Activated T-cell treated with anti-CD3 and anti-CD28 coated beads for 1 hour (primary cell): Measurements from ENCODE around the gene ZNF865.

Source experiments
- DNase-seq: peaks from one replicate; pipeline ENCODE4 v3.0.0-alpha.2; 2020; ENCODE audit warnings: low read depth

ZNF865 gene

DNA sequence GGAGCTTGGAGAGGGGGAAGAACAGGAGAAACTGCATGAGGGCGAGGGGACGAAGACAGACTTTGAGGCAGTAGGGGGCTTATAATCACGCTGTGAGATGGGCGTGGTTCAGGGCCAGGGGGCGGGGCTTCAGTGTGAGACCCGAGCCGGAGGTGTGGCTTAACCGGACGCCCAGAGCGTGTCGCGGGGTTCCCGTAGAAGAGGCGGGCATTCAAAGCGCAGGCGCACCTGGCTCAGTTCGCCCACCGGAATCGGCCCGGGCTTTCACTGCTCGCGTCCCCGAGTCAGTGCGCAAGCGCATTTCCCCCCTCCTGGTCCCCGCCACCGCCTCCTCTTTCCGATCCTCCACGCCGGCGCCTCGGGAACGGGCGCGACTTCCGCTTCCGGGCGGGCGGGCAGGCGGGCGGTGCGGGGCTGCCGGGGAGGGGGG lies 225 bp upstream of the ZNF865 start:
- DNase-seq = peak; percentile 97

- DNase-seq = no peak
These were observed 982 bp downstream of the ZNF865 start for GRCh38 chr19:55606471-55606787.

DNA sequence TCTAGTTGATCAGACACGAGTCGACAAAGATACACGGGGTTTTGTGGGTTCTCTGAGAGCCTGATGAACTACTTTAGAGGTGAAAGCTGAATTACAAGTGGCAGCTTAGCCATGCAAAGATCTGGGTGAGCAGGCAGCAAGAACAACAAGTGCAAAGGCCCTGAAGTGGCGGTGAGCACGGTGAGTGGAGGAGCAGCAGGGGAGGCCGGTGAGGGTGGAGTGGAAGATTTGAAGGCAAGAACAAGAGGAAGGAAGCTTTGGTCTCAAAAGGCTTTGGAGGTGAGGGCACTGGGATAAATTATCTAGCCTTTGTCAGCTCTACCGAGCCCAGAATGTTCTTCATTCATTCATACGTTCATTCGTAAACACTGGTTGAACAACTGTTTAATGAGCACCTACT lies 1.4 kb downstream of the ZNF865 start:
- no peak for DNase-seq

GRCh38 chr19:55609326-55609725 lies 3.9 kb downstream of the ZNF865 start:
- DNase-seq = no peak

GRCh38 chr19:55611300-55611982 lies 6.0 kb downstream of the ZNF865 start:
- no peak for DNase-seq

DNA sequence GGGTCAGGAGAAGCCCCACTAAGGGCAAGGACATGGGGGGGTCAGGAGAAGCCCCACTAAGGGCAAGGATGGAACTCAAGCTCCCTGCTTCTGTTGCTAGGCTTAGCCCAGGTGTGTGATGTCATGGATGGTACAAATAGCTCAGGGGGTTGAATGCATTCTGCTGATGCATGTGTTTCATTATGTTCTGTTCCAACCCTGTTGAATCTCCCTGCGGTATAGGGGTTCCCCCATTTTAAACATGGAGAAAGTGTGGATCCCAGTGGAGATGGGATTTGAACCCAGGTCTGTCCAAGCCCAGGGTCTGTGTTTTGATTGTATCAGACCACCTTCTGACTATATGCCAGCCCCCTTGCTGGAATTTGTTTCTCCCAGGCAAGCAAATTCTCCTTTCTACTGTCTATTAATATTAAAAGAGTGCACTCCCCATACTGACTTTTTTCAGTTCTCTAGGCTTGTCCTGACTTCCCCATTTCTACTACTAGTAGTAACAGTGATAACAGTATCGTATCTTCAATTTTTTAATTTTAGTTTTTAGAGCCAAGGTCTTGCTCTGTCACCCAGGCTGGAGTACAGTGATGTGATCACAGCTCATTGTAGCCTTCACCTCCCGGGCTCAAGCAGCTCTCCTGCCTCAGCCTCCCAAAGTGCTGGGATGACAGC lies 6.7 kb downstream of the ZNF865 start:
- no peak for DNase-seq

DNA sequence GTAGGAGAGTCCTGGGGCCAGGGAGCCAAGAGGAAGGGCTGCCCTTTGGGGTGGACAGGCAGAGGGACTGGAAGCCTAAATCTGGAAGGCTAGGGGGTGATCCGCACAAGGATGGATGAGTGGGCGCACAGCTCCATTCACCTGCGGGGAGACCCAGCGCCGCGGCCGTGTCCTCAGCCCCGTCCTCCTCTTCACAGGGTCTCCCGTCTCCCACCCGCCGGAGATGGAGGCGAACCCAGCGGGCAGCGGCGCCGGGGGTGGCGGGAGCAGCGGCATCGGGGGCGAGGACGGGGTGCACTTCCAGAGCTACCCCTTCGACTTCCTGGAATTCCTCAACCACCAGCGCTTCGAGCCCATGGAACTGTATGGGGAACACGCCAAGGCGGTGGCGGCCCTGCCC lies 7.9 kb downstream of the ZNF865 start:
- DNase-seq = no peak

DNA sequence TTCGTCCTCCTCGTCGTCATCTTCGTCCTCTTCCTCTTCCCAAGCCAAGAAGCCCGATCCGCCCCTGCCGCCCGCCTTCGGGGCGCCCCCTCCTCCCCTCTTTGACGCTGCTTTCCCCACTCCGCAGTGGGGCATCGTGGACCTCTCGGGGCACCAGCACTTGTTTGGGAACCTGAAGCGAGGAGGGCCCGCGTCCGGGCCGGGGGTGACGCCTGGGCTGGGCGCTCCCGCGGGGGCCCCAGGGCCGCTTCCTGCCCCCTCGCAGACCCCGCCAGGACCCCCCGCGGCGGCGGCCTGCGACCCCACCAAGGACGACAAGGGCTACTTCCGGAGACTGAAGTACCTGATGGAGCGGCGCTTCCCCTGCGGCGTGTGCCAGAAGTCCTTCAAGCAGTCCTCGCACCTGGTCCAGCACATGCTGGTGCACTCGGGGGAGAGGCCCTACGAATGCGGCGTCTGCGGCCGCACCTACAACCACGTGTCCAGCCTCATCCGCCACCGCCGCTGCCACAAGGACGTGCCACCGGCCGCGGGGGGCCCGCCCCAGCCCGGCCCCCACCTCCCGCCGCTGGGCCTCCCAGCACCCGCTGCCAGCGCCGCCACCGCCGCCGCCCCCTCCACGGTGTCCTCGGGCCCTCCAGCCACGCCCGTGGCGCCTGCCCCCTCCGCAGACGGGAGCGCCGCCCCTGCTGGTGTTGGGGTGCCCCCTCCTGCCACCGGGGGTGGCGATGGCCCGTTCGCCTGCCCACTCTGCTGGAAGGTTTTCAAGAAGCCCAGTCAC lies 8.7 kb downstream of the ZNF865 start:
- DNase-seq = no peak

DNA sequence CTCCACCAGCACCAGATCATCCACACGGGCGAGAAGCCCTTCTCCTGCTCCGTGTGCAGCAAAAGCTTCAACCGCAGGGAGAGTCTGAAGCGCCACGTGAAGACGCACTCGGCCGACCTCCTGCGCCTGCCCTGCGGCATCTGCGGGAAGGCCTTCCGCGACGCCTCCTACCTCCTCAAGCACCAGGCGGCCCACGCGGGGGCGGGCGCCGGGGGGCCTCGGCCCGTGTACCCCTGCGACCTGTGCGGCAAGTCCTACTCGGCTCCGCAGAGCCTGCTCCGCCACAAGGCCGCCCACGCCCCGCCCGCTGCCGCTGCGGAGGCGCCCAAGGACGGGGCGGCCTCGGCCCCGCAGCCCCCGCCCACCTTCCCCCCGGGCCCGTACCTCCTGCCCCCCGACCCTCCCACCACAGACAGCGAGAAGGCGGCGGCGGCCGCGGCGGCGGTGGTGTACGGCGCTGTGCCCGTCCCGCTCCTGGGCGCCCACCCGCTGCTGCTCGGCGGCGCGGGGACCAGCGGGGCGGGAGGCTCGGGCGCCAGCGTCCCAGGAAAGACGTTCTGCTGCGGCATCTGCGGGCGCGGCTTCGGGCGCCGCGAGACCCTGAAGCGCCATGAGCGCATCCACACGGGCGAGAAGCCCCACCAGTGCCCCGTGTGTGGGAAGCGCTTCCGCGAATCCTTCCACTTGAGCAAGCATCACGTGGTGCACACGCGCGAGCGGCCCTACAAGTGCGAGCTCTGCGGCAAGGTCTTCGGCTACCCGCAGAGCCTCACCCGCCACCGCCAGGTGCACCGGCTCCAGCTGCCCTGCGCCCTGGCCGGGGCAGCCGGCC lies 9.5 kb downstream of the ZNF865 start:
- no peak for DNase-seq

DNA sequence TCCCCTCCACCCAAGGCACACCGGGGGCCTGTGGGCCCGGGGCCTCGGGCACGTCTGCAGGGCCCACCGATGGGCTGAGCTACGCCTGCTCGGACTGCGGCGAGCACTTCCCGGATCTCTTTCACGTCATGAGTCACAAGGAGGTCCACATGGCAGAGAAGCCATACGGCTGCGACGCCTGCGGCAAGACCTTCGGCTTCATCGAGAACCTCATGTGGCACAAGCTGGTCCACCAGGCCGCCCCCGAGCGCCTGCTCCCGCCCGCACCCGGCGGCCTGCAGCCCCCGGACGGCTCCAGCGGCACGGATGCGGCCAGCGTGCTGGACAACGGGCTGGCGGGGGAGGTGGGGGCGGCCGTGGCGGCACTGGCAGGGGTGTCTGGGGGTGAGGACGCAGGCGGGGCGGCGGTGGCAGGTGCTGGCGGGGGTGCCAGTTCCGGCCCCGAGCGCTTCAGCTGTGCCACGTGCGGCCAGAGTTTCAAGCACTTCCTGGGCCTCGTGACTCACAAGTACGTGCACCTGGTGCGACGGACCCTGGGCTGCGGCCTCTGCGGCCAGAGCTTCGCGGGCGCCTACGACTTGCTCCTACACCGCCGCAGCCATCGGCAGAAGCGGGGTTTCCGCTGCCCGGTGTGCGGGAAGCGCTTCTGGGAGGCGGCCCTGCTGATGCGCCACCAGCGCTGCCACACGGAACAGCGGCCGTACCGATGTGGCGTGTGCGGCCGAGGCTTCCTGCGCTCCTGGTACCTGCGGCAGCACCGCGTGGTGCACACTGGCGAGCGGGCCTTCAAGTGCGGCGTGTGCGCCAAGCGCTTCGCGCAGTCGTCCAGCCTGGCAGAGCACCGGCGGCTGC lies 10.3 kb downstream of the ZNF865 start:
- no peak for DNase-seq

GRCh38 chr19:55616395-55616875 lies 11.0 kb downstream of the ZNF865 start:
- DNase-seq = no peak

GRCh38 chr19:55617426-55617825 lies 12.0 kb downstream of the ZNF865 start:
- no peak for DNase-seq

GRCh38 chr19:55618426-55618825 lies 13.0 kb downstream of the ZNF865 start:
- no peak for DNase-seq

DNA sequence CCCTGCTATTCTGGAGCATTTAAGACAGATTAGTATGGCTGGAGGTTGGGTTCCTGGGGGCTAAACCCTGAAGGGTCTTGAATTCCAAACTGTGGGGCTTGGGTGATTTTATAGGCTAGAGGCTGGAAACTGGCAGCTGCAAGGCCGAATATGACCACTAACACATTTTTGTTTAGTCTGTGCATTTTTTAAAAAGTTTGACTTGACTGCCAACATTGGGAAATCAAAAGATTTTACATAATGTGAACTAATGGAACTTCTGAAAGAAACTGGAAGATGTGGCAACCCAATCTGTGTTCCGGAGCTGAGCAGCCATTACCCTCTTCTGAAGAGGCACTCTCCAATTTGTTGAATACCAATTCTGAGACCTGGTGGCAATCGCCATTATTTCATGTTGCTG lies 13.8 kb downstream of the ZNF865 start:
- DNase-seq = no peak

DNA sequence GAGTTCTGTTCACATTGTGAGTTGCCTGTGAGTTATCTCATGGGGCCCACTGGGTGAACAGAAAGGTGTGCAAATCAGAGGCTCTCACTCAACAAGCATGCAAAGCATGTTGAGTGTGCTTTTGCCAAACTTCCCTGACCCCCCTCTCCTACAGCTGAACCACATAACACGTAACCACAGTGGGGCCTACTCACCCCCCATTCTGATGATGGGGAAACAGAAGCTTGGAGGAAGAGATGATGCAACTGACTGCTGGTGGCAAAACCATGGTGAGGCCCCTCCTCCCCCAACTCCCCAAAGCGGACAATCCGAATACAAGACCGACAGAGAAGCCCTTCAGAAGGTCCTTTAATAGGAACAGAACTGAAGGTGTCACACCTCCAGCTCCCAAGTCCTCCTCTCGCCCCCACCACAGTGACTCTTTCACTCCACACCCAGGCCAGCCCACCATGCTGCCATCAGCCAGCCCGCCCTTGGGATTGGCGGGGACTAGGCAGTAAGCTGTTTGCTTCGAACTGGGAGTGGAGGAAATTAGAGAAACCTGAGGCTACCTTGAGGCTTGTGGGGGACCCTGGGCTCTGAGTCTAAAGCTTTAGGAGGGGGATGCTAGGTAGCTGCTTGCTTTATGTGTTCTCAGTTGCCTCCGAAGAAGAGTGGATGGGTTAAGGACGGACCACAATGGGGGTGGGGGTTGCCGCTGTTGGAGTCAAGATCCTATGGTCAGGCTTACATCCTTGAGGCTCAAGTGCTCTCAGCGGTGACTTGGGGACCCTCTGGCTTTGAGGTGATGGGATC lies 15.2 kb downstream of the ZNF865 start:
- DNase-seq = no peak

- no peak for DNase-seq
These were observed 15.8 kb downstream of the ZNF865 start for GRCh38 chr19:55621205-55621672.

DNA sequence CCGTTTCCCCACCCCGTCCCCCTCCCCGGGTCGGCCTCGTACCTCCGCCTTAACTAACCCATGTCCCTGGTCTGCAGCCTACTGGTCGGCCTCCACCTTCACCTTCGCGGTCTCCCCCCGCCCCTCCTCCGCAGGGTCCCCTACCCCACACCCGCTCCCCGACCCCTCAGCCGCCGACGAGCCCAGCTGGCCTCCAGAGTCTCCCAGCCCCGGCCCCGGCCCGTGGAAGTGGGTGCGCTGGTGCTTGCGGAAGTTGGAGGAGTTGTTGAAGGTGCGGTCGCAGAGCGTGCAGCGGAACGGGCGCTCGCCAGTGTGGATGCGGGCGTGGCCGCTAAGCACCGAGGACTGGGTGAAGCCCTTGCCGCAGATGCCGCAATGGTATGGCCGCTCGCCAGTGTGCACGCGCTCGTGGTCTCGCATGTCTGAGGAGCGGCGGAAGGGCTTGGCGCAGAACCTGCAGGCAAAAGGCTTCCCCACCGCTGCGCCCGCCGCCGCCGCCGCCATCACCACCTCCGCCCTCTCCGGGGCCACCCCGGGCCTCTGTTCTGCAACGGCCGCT lies 16.3 kb downstream of the ZNF865 start:
- DNase-seq = no peak

DNA sequence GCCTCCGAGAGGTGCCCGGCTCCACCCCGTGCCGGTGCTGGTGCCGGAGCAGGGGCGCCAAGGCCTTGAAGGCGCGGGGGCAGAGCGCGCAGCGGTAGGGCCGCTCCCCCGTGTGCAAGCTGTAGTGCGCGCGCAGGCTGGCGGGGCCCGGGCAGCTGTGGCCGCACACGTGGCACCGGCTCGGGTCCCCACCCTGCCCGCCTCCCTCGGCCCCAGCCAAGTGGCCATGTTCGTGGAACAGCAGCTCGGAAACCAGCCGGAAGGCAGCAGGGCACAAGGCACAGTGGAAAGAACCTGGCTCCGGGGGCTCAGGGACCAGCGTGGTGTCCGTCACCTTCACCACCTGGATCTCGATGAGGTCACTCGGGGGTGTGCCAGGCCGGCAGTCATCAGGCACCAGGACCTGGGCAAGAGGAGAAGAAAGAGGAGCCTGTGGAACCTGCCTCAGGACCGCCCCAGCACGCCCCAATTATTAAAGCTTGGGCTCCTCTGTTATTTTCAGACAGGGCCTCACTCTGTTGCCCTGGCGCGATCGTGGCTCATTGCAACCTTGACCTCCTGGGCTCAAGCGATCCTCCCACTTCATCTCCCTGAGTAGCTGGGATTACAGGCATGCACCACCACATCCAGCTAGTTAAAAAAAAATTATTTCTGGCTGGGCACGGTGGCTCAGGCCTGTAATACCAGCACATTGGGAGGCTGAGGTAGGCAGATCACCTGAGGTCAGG lies 17.0 kb downstream of the ZNF865 start:
- DNase-seq = no peak

DNA sequence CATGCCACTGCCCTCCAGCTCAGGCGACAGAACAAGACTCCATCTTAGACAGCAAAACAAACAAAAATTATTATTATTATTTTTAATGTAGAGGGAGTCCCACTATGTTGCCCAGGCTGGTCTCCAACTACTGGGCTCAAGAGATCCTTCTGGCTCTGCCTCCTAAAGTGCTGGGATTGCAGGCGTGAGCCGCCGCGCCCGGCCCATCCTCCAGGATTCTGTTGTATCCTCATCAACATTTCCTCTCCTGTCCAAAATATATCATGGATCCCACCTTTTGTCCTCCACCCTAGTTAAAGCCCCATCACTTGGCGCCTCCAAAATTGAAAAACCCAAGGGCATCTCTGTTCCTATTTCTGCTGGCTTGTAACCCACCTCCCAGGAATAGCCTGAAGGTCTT lies 17.7 kb downstream of the ZNF865 start:
- DNase-seq = no peak
